Prostate gland (tissue), 2 donors: ENCODE data around the gene PRPF31. TPM values are rescaled to one million over a fixed set of nuclear protein-coding genes. Genes with fewer than 3 reads are reported as not detected.

Experiments
- DNase-seq: peaks from one replicate; pipeline ENCODE4 v3.0.0-alpha.2; 2019; ENCODE audit warnings: low spot score
- H3K27ac ChIP-seq, 2 donors: fragments of 200-600 bp; sonication (generic); 2 replicates each; pipeline ENCODE4 v1.5.1; 2017 to 2019
- H3K27me3 ChIP-seq: fragments of 200-600 bp; sonication (generic); replicated peaks from 2 replicates; pipeline ENCODE4 v1.5.1; 2019; ENCODE audit not compliant: insufficient read depth
- H3K36me3 ChIP-seq, 2 donors: fragments of 200-600 bp; sonication (generic); 1 replicate in 1 of 2; 2 replicates in 1 of 2; pipeline versions ENCODE4 v1.5.1 to v1.8.1; 2017 to 2019
- H3K4me1 ChIP-seq: fragments of 200-600 bp; sonication (generic); replicated peaks from 2 replicates; pipeline ENCODE4 v1.5.1; 2019
- H3K4me3 ChIP-seq, 2 donors: fragments of 200-600 bp; sonication (generic); 2 replicates each; pipeline ENCODE4 v1.5.1; 2017 to 2019
- H3K9me3 ChIP-seq: fragments of 200-600 bp; sonication (generic); 2 replicates; pipeline ENCODE4 v1.5.1; 2017
- CTCF ChIP-seq, 4 experiments: fragments of 200-600 bp in 2 of 4; fragments of 450-650 bp in 2 of 4; sonication (generic) in 2 of 4; IDR thresholded peaks; 1 replicate in 3 of 4; 2 replicates in 1 of 4; pipeline ENCODE4 v1.5.1; 2016 to 2019; ENCODE audit warnings: antibody characterized with exemption in 4 of 4, mild to moderate bottlenecking in 2 of 4, moderate library complexity in 2 of 4
- POLR2A ChIP-seq: fragments of 450-650 bp; IDR thresholded peaks from one replicate; pipeline ENCODE4 v1.6.1; 2016; ENCODE audit warnings: antibody characterized with exemption, mild to moderate bottlenecking
- POLR2AphosphoS5 ChIP-seq: sonication (generic); formaldehyde crosslinking; IDR thresholded peaks from one replicate; pipeline ENCODE4 v1.6.1; 2017; ENCODE audit warnings: antibody characterized with exemption
- WGBS: methylation state at CpG from one replicate; pipeline ENCODE4 v1.1.5; 2018; 5-methylcytosine and 5-hydroxymethylcytosine counted together
- intact Hi-C: fragments of 100-400 bp; cut with DNase I; formaldehyde crosslinking; loops from one replicate; pipeline ENCODE4 v1.14.2; 2022
- total RNA-seq, 2 donors: library from RNA; depleted of rRNA; stranded (reverse); fragments of >200 nt; gene quantifications; one replicate each; pipeline ENCODE4 v1.1.0, GENCODE V29; 2016

PRPF31 gene
- total RNA-seq, 2 donors from 2014 or later = 50.7 to 71.6 TPM

GRCh38 chr19:54125713-54126112 is 10.2 kb downstream of the PRPF31 start:
- Histone ChIP-seq H3K27me3 (no peaks in the 10 kb centered on the region), H3K4me3 (no peak overlapping the region), H3K4me1 (no peaks in the 10 kb centered on the region), H3K27ac (no peak overlapping the region), H3K9me3 (no peaks in the 10 kb centered on the region), H3K36me3 (peaks cover 28 to 30% of the 10 kb centered on the region in 2 donors)
- no peak for DNase-seq
- 91% methylated on average over 9 of the region's 9 CpGs for WGBS
- intact Hi-C loops = no loop called here
- TF ChIP-seq POLR2AphosphoS5 (no peak), POLR2A (no peak), CTCF (IDR thresholded peaks at IDR 0.05) (no peak)

DNA sequence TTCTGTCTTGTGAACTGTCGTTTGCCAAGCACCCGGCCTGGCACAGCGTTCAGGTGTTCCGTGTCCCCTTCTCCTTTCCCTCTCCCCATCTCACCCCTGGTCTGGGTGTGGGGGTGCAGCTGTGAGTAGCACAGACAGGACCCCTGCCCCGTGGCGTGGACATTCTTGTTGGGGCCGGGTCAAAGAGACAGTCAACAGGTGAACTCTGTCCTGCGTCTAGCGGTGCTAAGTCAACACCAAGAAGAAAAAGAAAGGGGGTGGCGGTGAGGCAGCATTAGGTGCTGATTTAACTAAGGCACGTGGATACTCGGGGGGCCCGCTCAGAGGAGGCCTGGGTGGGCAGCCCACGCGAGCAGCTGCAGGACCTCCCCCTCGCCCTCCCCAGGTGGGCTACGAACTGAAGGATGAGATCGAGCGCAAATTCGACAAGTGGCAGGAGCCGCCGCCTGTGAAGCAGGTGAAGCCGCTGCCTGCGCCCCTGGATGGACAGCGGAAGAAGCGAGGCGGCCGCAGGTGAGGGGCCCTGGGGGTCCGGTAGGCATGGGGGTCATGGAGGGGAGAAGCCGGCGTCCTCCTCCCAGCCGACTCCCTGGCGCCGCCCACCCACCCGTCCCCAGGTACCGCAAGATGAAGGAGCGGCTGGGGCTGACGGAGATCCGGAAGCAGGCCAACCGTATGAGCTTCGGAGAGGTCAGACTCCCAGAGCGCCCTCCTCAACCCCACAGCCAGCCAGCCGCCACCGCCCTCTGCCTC is 12.3 kb downstream of the PRPF31 start:
- DNase-seq = no peak
- intact Hi-C loops = no loop called here
- TF ChIP-seq CTCF (IDR thresholded peaks at IDR 0.05) (no peak), POLR2AphosphoS5 (no peak), POLR2A (no peak)
- Histone ChIP-seq H3K27me3 (no peaks in the 10 kb centered on the region), H3K36me3 (peaks cover 29 to 30% of the 10 kb centered on the region in 2 donors), H3K9me3 (no peaks in the 10 kb centered on the region), H3K4me1 (no peaks in the 10 kb centered on the region), H3K27ac (no peak overlapping the region), H3K4me3 (no peak overlapping the region)
- WGBS = 92% methylated on average over 44 of the region's 44 CpGs

- no peak for DNase-seq
- Histone ChIP-seq H3K36me3 (peaks cover 24 to 26% of the 10 kb centered on the region in 2 donors), H3K27ac (no peak overlapping the region), H3K9me3 (no peaks in the 10 kb centered on the region), H3K4me1 (no peaks in the 10 kb centered on the region), H3K4me3 (no peak overlapping the region), H3K27me3 (no peaks in the 10 kb centered on the region)
- WGBS = 92% methylated on average over 20 of the region's 20 CpGs
- intact Hi-C loops = no loop called here
- TF ChIP-seq POLR2AphosphoS5 (no peak), CTCF (IDR thresholded peaks at IDR 0.05) (no peak)
These were observed 12.8 kb downstream of the PRPF31 start for GRCh38 chr19:54128441-54128725.

DNA sequence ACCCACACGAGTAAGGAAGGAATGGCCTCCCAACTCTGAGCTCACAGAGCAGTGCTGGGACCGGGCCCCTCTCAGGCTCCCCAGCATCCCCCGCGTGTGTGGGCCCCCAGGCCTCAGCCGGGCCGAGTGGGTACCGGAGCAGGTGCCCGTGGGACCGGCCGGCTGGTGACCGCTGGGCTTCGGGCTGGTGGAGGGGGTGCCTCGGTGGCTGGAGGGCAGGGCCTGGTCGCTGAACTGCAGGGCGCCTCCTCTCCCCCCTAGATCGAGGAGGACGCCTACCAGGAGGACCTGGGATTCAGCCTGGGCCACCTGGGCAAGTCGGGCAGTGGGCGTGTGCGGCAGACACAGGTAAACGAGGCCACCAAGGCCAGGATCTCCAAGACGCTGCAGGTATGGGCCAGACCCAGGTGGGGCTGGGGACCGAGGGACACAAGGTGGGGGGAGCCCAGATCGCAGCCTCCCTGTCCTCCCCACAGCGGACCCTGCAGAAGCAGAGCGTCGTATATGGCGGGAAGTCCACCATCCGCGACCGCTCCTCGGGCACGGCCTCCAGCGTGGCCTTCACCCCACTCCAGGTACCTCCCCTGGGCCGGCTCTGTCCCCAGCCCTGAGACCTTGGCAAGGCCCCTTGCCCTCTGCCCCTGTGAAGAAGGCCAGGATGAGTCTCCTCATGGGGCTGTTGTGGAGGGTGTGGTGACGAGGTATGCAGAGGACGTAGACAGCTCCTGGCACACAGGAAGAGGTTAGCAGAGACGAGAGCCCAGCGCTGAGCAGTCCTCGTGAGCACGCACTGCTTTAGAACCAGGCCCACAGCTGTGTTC is 13.5 kb downstream of the PRPF31 start:
- intact Hi-C loops = no loop called here
- peaks cover 18 to 21% of the 10 kb centered on the region in 2 donors for H3K36me3 ChIP-seq

More for the DNA sequence above, 13.5 kb downstream of the PRPF31 start:
- H3K27me3 ChIP-seq = no peaks in the 10 kb centered on the region
- H3K4me3 ChIP-seq = no peak overlapping the region
- no peaks in the 10 kb centered on the region for H3K9me3 ChIP-seq
- no peaks in the 10 kb centered on the region for H3K4me1 ChIP-seq
- no peak overlapping the region for H3K27ac ChIP-seq
- 94% methylated on average over 30 of the region's 41 CpGs for WGBS
- TF ChIP-seq POLR2AphosphoS5 (no peak), CTCF (IDR thresholded peaks at IDR 0.05) (no peak), POLR2A (no peak)
- no peak for DNase-seq
